Hematopoietic multipotent progenitor cell (in vitro differentiated cells): Measurements from ENCODE around the gene CAPN11. TPM values are rescaled to one million over a fixed set of nuclear protein-coding genes. Genes with fewer than 3 reads are reported as not detected.

Experiments
- DNase-seq, 3 donors: peaks; one replicate each; pipeline ENCODE4 v3.0.0-alpha.2; 2011 to 2015; ENCODE audit warnings: low read depth in 2 of 3, low spot score in 2 of 3
- total RNA-seq: library from RNA; depleted of rRNA; stranded (reverse); fragments of >200 nt; gene quantifications from one replicate; pipeline ENCODE4 v1.2.3, GENCODE V29; 2012

The CAPN11 gene
- total RNA-seq, 1 donor = 7.3 TPM

- no peak for DNase-seq
These were observed 6.5 kb upstream of the CAPN11 start for GRCh38 chr6:44152109-44152461.

GRCh38 chr6:44152533-44152932, 6.1 kb upstream of the CAPN11 start:
- DNase-seq = no peak

- no peak for DNase-seq
These were observed 4.6 kb upstream of the CAPN11 start for GRCh38 chr6:44154067-44154466.

- DNase-seq = no peak
These were observed 2.0 kb upstream of the CAPN11 start for GRCh38 chr6:44156494-44157151.

- peak in 2 of 3 donors; percentile 18 to 36 for DNase-seq
These were observed 1.5 kb upstream of the CAPN11 start for GRCh38 chr6:44157152-44157521.

GRCh38 chr6:44161997-44162338, 3.3 kb downstream of the CAPN11 start:
- no peak for DNase-seq

- DNase-seq = no peak
These were observed 4.4 kb downstream of the CAPN11 start for GRCh38 chr6:44162876-44163625.

- no peak for DNase-seq
These were observed 7.5 kb downstream of the CAPN11 start for GRCh38 chr6:44166116-44166515.

- peak in 2 of 3 donors; percentile 28 to 52 for DNase-seq
These were observed 8.1 kb downstream of the CAPN11 start for GRCh38 chr6:44166591-44167184.

GRCh38 chr6:44167567-44167966, 8.9 kb downstream of the CAPN11 start:
- no peak for DNase-seq

GRCh38 chr6:44169154-44169553, 10.5 kb downstream of the CAPN11 start:
- no peak for DNase-seq

- no peak for DNase-seq
These were observed 11.4 kb downstream of the CAPN11 start for GRCh38 chr6:44169886-44170570.

GRCh38 chr6:44171899-44172546, 13.4 kb downstream of the CAPN11 start:
- no peak for DNase-seq

- DNase-seq = peak; percentile 47 to 84 (median 73)
These were observed 14.3 kb downstream of the CAPN11 start for GRCh38 chr6:44172731-44173500.

GRCh38 chr6:44176130-44176761, 17.6 kb downstream of the CAPN11 start:
- no peak for DNase-seq

- DNase-seq = peak in 2 of 3 donors; percentile 91
These were observed 18.3 kb downstream of the CAPN11 start for GRCh38 chr6:44176762-44177509.

- DNase-seq = no peak
These were observed 19.2 kb downstream of the CAPN11 start for GRCh38 chr6:44177691-44178423.

GRCh38 chr6:44178424-44179071, 19.9 kb downstream of the CAPN11 start:
- no peak for DNase-seq
